NK-92 treated with Interleukin-12 subunit alpha and Interleukin-12 subunit beta, amount 100 ng/mL, for 24 hours (cell line): ENCODE data around the gene POLR3K.
"Not testable (repeated sequence)": the region's sequence is repeated elsewhere in the genome, so short reads cannot be mapped to it uniquely, and the experiment has no call there.

Experiments
- DNase-seq: peaks from one replicate; lab custom pipeline; 2025; lab: John Stamatoyannopoulos, UW

POLR3K gene

GRCh38 chr16:63998-64913 is 10.8 kb upstream of the POLR3K start:
- no peak for DNase-seq

GRCh38 chr16:63466-63865 is 10.1 kb upstream of the POLR3K start:
- no peak for DNase-seq

- DNase-seq, result no peak
These were observed 9.6 kb upstream of the POLR3K start for GRCh38 chr16:62968-63391.

GRCh38 chr16:62283-62967 is 9.0 kb upstream of the POLR3K start:
- DNase-seq, result no peak

GRCh38 chr16:61879-62281 is 8.5 kb upstream of the POLR3K start:
- no peak for DNase-seq

- no peak for DNase-seq
These were observed 7.8 kb upstream of the POLR3K start for GRCh38 chr16:60929-61878.

- DNase-seq, result no peak
These were observed 6.8 kb upstream of the POLR3K start for GRCh38 chr16:60166-60565.

- no peak for DNase-seq
These were observed 6.1 kb upstream of the POLR3K start for GRCh38 chr16:59440-60059.

GRCh38 chr16:58491-59439 is 5.4 kb upstream of the POLR3K start:
- no peak for DNase-seq

GRCh38 chr16:57711-58110 is 4.3 kb upstream of the POLR3K start:
- DNase-seq, result no peak

GRCh38 chr16:56231-56927 is 3.0 kb upstream of the POLR3K start:
- DNase-seq, result no peak

GRCh38 chr16:55571-56136 is 2.2 kb upstream of the POLR3K start:
- no peak for DNase-seq

- no peak for DNase-seq
These were observed 801 bp upstream of the POLR3K start for GRCh38 chr16:54237-54581.

GRCh38 chr16:50769-51591 is 2.4 kb downstream of the POLR3K start:
- DNase-seq, result no peak

- no peak for DNase-seq
These were observed 6.2 kb downstream of the POLR3K start for GRCh38 chr16:47234-47633.

GRCh38 chr16:46510-46909 is 6.9 kb downstream of the POLR3K start:
- DNase-seq, result not testable (repeated sequence)

GRCh38 chr16:45454-45853 is 8.0 kb downstream of the POLR3K start:
- DNase-seq, result no peak

- DNase-seq, result no peak
These were observed 8.8 kb downstream of the POLR3K start for GRCh38 chr16:44655-45054.

- DNase-seq, result no peak
These were observed 10.1 kb downstream of the POLR3K start for GRCh38 chr16:43294-43693.
